Measurements from ENCODE around the gene ORM1.

DNA sequence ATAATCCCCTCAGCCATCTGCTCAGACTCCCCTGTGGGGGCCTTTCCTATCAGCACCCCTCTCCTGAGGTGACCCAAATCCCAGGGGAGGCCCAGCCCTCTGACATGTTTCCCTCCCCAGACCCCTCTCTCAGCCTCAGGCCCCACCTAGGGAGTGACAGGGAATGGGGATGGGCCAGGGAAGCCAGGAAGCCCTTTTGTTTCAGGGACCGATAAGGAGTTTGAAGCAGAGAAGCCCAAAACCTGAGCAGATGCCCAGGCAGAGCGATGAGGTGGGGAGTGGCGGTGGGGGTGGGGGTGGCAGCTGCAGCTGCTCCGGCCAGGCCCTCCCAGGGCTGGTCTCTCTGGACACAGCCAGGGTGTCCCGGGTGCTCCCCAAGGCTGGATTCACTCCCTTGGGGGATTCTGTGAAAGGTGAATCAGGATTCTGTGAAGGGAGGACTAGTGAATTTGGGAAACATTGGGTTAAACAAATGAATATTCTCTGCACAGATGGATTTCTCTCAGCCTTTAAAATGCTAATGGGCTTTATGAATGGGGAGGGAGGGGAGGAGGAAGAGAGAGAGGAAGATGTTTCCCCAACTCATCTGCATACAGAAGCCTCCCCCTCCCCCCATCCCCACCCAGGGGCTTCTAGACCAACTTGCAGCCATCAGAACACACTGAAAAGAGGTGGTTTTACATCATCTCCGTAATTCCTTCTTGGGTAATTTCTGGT, 47.5 kb downstream of the ORM1 start:
- TF ChIP-seq, protein P1, sequence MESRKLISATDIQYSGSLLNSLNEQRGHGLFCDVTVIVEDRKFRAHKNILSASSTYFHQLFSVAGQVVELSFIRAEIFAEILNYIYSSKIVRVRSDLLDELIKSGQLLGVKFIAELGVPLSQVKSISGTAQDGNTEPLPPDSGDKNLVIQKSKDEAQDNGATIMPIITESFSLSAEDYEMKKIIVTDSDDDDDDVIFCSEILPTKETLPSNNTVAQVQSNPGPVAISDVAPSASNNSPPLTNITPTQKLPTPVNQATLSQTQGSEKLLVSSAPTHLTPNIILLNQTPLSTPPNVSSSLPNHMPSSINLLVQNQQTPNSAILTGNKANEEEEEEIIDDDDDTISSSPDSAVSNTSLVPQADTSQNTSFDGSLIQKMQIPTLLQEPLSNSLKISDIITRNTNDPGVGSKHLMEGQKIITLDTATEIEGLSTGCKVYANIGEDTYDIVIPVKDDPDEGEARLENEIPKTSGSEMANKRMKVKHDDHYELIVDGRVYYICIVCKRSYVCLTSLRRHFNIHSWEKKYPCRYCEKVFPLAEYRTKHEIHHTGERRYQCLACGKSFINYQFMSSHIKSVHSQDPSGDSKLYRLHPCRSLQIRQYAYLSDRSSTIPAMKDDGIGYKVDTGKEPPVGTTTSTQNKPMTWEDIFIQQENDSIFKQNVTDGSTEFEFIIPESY (IDR thresholded peaks at IDR 0.05), result no peak
- TF ChIP-seq, protein P2, sequence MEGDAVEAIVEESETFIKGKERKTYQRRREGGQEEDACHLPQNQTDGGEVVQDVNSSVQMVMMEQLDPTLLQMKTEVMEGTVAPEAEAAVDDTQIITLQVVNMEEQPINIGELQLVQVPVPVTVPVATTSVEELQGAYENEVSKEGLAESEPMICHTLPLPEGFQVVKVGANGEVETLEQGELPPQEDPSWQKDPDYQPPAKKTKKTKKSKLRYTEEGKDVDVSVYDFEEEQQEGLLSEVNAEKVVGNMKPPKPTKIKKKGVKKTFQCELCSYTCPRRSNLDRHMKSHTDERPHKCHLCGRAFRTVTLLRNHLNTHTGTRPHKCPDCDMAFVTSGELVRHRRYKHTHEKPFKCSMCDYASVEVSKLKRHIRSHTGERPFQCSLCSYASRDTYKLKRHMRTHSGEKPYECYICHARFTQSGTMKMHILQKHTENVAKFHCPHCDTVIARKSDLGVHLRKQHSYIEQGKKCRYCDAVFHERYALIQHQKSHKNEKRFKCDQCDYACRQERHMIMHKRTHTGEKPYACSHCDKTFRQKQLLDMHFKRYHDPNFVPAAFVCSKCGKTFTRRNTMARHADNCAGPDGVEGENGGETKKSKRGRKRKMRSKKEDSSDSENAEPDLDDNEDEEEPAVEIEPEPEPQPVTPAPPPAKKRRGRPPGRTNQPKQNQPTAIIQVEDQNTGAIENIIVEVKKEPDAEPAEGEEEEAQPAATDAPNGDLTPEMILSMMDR (IDR thresholded peaks at IDR 0.05; ENCODE audit: low read depth, low read length, missing input control), result no peak
- TF ChIP-seq TAF1 (conservative IDR thresholded peaks at IDR 0.05) (no peak), NR2F2 (IDR thresholded peaks at IDR 0.05) (no peak), GABPA (IDR thresholded peaks at IDR 0.05 in 1 of 2, conservative IDR thresholded peaks at IDR 0.05 in 1 of 2) (no peak), JUND (IDR thresholded peaks at IDR 0.05) (no peak)
- TF ChIP-seq, protein P3, sequence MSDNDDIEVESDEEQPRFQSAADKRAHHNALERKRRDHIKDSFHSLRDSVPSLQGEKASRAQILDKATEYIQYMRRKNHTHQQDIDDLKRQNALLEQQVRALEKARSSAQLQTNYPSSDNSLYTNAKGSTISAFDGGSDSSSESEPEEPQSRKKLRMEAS (IDR thresholded peaks at IDR 0.05), result no peak

Data from liver (tissue), 3 donors.